Astrocyte (in vitro differentiated cells and primary cell): Measurements from ENCODE around the gene DUSP3.

Source experiments
- EZH2 ChIP-seq: IDR thresholded peaks from 2 replicates; pipeline ENCODE4 v1.6.1; 2012; ENCODE audit warnings: mild to moderate bottlenecking, low read length, inconsistent platforms; ENCODE audit not compliant: insufficient read depth
- TF ChIP-seq, protein P1 (sequence below): IDR thresholded peaks from 2 replicates; pipeline ENCODE4 v1.5.1; 2011; ENCODE audit warnings: low read depth, mild to moderate bottlenecking, inconsistent platforms, low read length, moderate library complexity; ENCODE audit not compliant: insufficient read depth

DNA sequence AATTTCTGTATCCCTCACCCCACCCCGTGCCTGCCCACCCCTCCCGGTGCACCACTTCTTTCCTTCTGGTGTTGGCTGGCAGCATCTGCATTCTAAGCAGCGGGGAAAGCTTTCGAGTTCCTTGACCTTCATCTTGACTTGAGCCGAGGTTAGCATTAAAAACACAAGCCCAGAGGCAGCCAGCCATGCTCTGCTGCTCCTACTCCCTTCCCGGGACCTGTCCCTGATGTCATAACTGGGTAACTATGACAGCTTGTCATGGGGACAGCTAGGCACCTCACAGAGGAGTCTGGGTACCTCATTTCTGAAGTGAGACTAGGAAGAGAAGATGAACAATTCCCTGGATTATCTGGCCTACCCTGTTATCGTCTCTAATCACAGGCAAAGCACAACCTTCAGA lies 1.4 kb upstream of the DUSP3 start, which contains the start of gene CFAP97D1:
- TF ChIP-seq, protein P1, sequence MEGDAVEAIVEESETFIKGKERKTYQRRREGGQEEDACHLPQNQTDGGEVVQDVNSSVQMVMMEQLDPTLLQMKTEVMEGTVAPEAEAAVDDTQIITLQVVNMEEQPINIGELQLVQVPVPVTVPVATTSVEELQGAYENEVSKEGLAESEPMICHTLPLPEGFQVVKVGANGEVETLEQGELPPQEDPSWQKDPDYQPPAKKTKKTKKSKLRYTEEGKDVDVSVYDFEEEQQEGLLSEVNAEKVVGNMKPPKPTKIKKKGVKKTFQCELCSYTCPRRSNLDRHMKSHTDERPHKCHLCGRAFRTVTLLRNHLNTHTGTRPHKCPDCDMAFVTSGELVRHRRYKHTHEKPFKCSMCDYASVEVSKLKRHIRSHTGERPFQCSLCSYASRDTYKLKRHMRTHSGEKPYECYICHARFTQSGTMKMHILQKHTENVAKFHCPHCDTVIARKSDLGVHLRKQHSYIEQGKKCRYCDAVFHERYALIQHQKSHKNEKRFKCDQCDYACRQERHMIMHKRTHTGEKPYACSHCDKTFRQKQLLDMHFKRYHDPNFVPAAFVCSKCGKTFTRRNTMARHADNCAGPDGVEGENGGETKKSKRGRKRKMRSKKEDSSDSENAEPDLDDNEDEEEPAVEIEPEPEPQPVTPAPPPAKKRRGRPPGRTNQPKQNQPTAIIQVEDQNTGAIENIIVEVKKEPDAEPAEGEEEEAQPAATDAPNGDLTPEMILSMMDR, result no peak
- no peak for TF ChIP-seq EZH2
